Mucosa of descending colon (tissue), 3 donors: Measurements from ENCODE around the gene EXOC3. TPM values are rescaled to one million over a fixed set of nuclear protein-coding genes. Genes with fewer than 3 reads are reported as not detected.

ENCODE experiments used
- ATAC-seq: fragments of 200-7000 bp; cut with Tn5 transposase; one replicate; pipeline ENCODE4 v1.9.1; 2020; ENCODE audit warnings: mild to moderate bottlenecking, moderate library complexity
- DNase-seq, 3 donors: peaks; one replicate each; pipeline ENCODE4 v3.0.0-alpha.2; 2020
- H3K36me3 ChIP-seq: fragments of 200-600 bp; one replicate; pipeline ENCODE4 v1.8.0; 2021; ENCODE audit warnings: low read depth, mild to moderate bottlenecking
- H3K4me1 ChIP-seq: fragments of 200-600 bp; one replicate; pipeline ENCODE4 v1.8.0; 2021; ENCODE audit warnings: low read depth, mild to moderate bottlenecking
- H3K4me3 ChIP-seq: fragments of 200-600 bp; one replicate; pipeline ENCODE4 v1.8.0; 2021; ENCODE audit warnings: mild to moderate bottlenecking
- H3K9me3 ChIP-seq: fragments of 200-600 bp; one replicate; pipeline ENCODE4 v1.8.0; 2021; ENCODE audit warnings: mild to moderate bottlenecking
- intact Hi-C, 2 donors: fragments of 100-400 bp; cut with DNase I in 1 of 2; cut with micrococcal nuclease in 1 of 2; formaldehyde crosslinking; loops; one replicate each; pipeline versions ENCODE4 v1.11.0 to v1.11.1; 2022; cut with DNase I, micrococcal nuclease
- total RNA-seq, 3 donors: library from RNA; stranded (reverse); fragmentation: NEBNext Ultra II Directional in 2 of 3; extraction: Animal tissue kit (Norgen Biotek cat#: 25700) in 2 of 3; gene quantifications; one replicate each; pipeline versions ENCODE4 v1.2.1 to v1.2.4, GENCODE V29; 2021 to 2023
- TF ChIP-seq, protein P1 (sequence below): fragments of 200-600 bp; IDR thresholded peaks from one replicate; pipeline ENCODE4 v1.8.0; 2022; ENCODE audit warnings: antibody characterized with exemption, mild to moderate bottlenecking
- donor health status: DM: no; HTN: no; CAD: no; lungs with moderate emphysema.
- donor health status: DM: no; HTN: no; CAD: no.
- donor health status: DM: no; HTN: yes; CAD: no.

EXOC3 gene
- total RNA-seq, 3 donors from 2014 or later: 67.0 to 89.1 (median 76.8) TPM

DNA sequence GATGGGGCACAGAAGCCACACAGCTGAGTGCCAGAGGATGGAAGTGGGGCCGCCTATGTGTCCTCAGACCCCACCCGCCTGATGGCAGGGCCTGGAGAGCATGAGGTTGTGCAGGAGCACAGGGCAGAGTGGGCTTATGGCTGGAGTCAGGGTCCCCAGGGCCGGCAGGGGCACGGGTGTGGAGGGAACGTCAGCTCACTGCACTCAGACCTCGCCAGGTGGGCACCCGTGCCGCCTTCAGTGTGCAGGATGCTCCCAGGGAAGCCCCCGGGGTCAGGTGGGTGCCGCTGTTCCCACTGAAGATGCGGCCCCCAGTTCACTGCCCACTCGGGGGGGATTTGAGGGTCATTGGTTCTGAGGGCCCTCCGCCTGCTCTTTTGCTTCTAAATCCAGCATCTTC is 34.9 kb downstream of the EXOC3 start:
- Histone ChIP-seq H3K36me3 (no peaks in the 10 kb centered on the region), H3K9me3 (no peaks in the 10 kb centered on the region), H3K4me1 (peaks cover 9% of the 10 kb centered on the region), H3K4me3 (no peak overlapping the region)
- ATAC-seq: no peak
- TF ChIP-seq, protein P1, sequence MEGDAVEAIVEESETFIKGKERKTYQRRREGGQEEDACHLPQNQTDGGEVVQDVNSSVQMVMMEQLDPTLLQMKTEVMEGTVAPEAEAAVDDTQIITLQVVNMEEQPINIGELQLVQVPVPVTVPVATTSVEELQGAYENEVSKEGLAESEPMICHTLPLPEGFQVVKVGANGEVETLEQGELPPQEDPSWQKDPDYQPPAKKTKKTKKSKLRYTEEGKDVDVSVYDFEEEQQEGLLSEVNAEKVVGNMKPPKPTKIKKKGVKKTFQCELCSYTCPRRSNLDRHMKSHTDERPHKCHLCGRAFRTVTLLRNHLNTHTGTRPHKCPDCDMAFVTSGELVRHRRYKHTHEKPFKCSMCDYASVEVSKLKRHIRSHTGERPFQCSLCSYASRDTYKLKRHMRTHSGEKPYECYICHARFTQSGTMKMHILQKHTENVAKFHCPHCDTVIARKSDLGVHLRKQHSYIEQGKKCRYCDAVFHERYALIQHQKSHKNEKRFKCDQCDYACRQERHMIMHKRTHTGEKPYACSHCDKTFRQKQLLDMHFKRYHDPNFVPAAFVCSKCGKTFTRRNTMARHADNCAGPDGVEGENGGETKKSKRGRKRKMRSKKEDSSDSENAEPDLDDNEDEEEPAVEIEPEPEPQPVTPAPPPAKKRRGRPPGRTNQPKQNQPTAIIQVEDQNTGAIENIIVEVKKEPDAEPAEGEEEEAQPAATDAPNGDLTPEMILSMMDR: no peak
- intact Hi-C loops: no loop called here
- DNase-seq: no peak

GRCh38 chr5:478369-478981 is 35.5 kb downstream of the EXOC3 start:
- Histone ChIP-seq H3K4me3 (no peak overlapping the region), H3K9me3 (no peaks in the 10 kb centered on the region), H3K36me3 (no peaks in the 10 kb centered on the region), H3K4me1 (peaks cover 9% of the 10 kb centered on the region)
- TF ChIP-seq, protein P1: no peak
- no peak for ATAC-seq
- DNase-seq: no peak
- intact Hi-C loops: no loop called here

GRCh38 chr5:478982-479535 is 36.1 kb downstream of the EXOC3 start:
- Histone ChIP-seq H3K9me3 (no peaks in the 10 kb centered on the region), H3K4me3 (no peak overlapping the region), H3K4me1 (peaks cover 9% of the 10 kb centered on the region), H3K36me3 (no peaks in the 10 kb centered on the region)
- intact Hi-C loops: no loop called here
- TF ChIP-seq, protein P1: no peak
- ATAC-seq (no peak), DNase-seq (no peak)

GRCh38 chr5:479566-480319 is 36.8 kb downstream of the EXOC3 start:
- TF ChIP-seq, protein P1: no peak
- intact Hi-C loops: no loop called here
- H3K4me3 ChIP-seq: no peak overlapping the region
- no peaks in the 10 kb centered on the region for H3K9me3 ChIP-seq
- peaks cover 8% of the 10 kb centered on the region for H3K4me1 ChIP-seq
- H3K36me3 ChIP-seq: no peaks in the 10 kb centered on the region
- ATAC-seq (no peak), DNase-seq (no peak)

DNA sequence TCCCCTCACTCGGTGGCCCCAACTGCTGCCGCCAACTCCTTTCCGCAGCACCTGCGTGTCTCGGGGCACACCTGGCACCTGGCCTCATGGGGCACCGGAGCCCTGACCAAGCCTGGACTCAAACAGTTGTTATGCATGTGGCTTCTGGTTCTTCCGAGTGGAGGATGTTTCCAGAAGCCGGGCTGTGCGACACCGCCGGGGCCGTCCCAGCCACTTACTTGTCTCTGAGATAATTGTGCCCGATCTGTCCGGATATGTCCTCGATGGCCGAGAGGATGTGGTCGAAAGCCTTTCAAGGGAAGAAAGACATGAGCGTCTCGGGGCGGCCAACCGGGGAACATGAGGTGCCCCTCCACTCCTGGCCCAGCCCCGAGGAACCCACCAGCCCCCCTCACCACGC is 38.4 kb downstream of the EXOC3 start:
- intact Hi-C loops: no loop called here
- no peak for DNase-seq
- no peaks in the 10 kb centered on the region for H3K9me3 ChIP-seq
- TF ChIP-seq, protein P1: no peak
- ATAC-seq: no peak
- H3K36me3 ChIP-seq: no peaks in the 10 kb centered on the region
- no peak overlapping the region for H3K4me3 ChIP-seq
- peaks cover 4% of the 10 kb centered on the region for H3K4me1 ChIP-seq
